CD8-positive, alpha-beta memory T cell (primary cell): ENCODE data around the gene SLC29A3. TPM values are rescaled to one million over a fixed set of nuclear protein-coding genes. Genes with fewer than 3 reads are reported as not detected.

ENCODE experiments used
- CTCF ChIA-PET: fragments of 350-600 bp; sonication (Branson Sonifier 250); formaldehyde crosslinking; loops from one replicate; lab custom pipeline; 2021; ENCODE audit warnings: antibody characterized with exemption; lab: Charles Lee
- POLR2A ChIA-PET: fragments of 350-600 bp; sonication (Branson Sonifier 250); formaldehyde crosslinking; loops from one replicate; lab custom pipeline; 2021; ENCODE audit warnings: antibody characterized with exemption; lab: Charles Lee
- DNase-seq, 5 donors: peaks; one replicate each; pipeline versions ENCODE4 v3.0.0 to v3.0.0-alpha.2; 2020 to 2022; ENCODE audit warnings: mixed read lengths in 1 of 5
- H3K27ac ChIP-seq: one replicate; pipeline ENCODE4 v1.7.0; 2013; ENCODE audit warnings: low read depth, mild to moderate bottlenecking, low read length, moderate library complexity
- H3K27me3 ChIP-seq: 2 replicates; pipeline ENCODE4 v1.7.0; 2013; ENCODE audit warnings: low read length, mild to moderate bottlenecking; ENCODE audit not compliant: insufficient read depth, poor library complexity, severe bottlenecking
- H3K36me3 ChIP-seq: 2 replicates; pipeline ENCODE4 v1.7.0; 2013; ENCODE audit warnings: mild to moderate bottlenecking, low read length, moderate library complexity; ENCODE audit not compliant: insufficient read depth
- H3K4me1 ChIP-seq: 2 replicates; pipeline ENCODE4 v1.7.0; 2013; ENCODE audit warnings: mild to moderate bottlenecking, low read length, moderate library complexity; ENCODE audit not compliant: insufficient read depth
- H3K4me3 ChIP-seq: 2 replicates; pipeline ENCODE4 v1.7.0; 2013; ENCODE audit warnings: mild to moderate bottlenecking, low read length
- H3K9me3 ChIP-seq: 2 replicates; pipeline ENCODE4 v1.7.0; 2013; ENCODE audit warnings: mild to moderate bottlenecking, low read length
- H3K27ac Mint-ChIP-seq, 8 donors: one replicate each; pipeline ENCODE4 v1.8.0; 2020 to 2021; ENCODE audit warnings: mixed read lengths in 8 of 8, mild to moderate bottlenecking in 6 of 8, inconsistent platforms in 3 of 8, moderate library complexity in 3 of 8
- H3K27me3 Mint-ChIP-seq, 2 donors: one replicate each; pipeline ENCODE4 v1.8.0; 2020 to 2021; ENCODE audit warnings: mixed read lengths in 2 of 2, mild to moderate bottlenecking in 1 of 2, moderate library complexity in 1 of 2
- H3K36me3 Mint-ChIP-seq, 3 donors: one replicate each; pipeline ENCODE4 v1.8.0; 2020 to 2021; ENCODE audit warnings: mixed read lengths in 3 of 3, inconsistent platforms in 1 of 3, mild to moderate bottlenecking in 1 of 3
- H3K4me1 Mint-ChIP-seq, 3 donors: one replicate each; pipeline ENCODE4 v1.8.0; 2020 to 2021; ENCODE audit warnings: mixed read lengths in 3 of 3, inconsistent platforms in 1 of 3, mild to moderate bottlenecking in 1 of 3
- H3K4me3 Mint-ChIP-seq, 7 donors: one replicate each; pipeline ENCODE4 v1.8.0; 2020 to 2021; ENCODE audit warnings: mixed read lengths in 7 of 7, mild to moderate bottlenecking in 6 of 7, moderate library complexity in 4 of 7, inconsistent platforms in 2 of 7
- H3K9me3 Mint-ChIP-seq, 5 donors: one replicate each; pipeline ENCODE4 v1.8.0; 2020 to 2022; ENCODE audit warnings: mixed read lengths in 5 of 5, mild to moderate bottlenecking in 3 of 5, moderate library complexity in 2 of 5, inconsistent platforms in 1 of 5
- polyA plus RNA-seq: library from polyadenylated mRNA; unstranded; fragments of 300-500 nt; fragmentation: Illumina TruSeq; gene quantifications from one replicate; pipeline ENCODE4 v1.2.3, GENCODE V29; 2021
- total RNA-seq, 2 experiments: library from RNA; stranded (reverse); gene quantifications; one replicate each; pipeline ENCODE4 v1.2.3, GENCODE V29; 2021

The SLC29A3 gene
- total and polyA plus RNA-seq, 3 experiments from 2014 or later: 6.0 to 11.0 (median 8.2) TPM

DNA sequence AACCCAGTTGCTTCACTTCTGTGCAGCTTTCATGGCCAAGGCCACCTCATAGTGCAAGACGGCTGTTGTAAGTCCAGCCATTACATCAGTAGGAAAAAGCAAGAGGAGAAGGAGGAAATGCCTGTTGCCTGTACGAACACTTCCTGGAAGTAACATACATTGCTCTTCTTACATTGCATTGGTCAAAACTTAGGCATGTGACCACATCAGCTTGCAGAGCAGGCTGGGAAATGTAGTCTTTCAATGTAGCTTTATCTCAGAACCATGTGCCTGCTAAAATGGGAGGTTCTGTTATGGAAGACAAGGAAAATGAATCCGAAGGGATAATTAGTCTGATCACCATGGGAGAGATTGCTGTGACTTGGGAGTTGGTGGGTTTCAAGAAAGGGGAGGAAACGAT is 4.3 kb downstream of the SLC29A3 start:
- Mint-ChIP-seq H3K9me3 (no peaks in the 10 kb centered on the region), H3K4me1 (peaks cover 43 to 59% (median 43%) of the 10 kb centered on the region in 3 donors), H3K36me3 (peaks cover 7 to 50% (median 16%) of the 10 kb centered on the region in 3 donors), H3K27ac (peak overlapping the region in 3 of 8 donors; percentile 8 to 59 (median 19)), H3K4me3 (peak overlapping the region in 1 of 7 donors; percentile 23), H3K27me3 (no peaks in the 10 kb centered on the region)
- H3K27me3 ChIP-seq: no peaks in the 10 kb centered on the region
- H3K4me3 ChIP-seq: no peak overlapping the region
- peaks cover 3% of the 10 kb centered on the region for H3K36me3 ChIP-seq
- ChIA-PET POLR2A (no interaction called here), CTCF (interaction anchor here (1.5 kb wide), 1 partner anchor 10 kb away, joined by 4 read pairs; no protein-coding TSS in a partner anchor)
- H3K9me3 ChIP-seq: no peaks in the 10 kb centered on the region
- H3K4me1 ChIP-seq: peaks cover 18% of the 10 kb centered on the region
- no peak overlapping the region for H3K27ac ChIP-seq
- DNase-seq: peak in 1 of 5 donors; percentile 18

DNA sequence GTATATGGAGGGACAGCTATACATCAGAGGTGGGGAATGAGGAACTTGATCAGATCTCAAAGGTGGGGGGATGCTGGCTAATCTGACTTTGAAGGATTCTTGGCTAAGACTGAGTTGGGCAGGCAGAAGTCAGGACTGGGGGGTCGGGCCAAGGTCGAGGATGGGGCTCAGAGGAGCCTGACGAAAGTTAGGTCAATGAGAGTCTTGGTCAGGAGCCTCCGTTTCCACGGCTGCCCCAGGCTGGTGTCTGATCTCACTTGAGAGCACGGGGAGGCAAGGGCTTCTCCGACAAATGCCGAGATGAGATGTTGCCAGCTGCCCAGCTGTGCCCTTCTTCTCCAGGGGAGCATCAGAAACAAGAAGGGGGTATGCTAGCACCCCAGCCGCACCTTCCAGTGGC is 5.7 kb downstream of the SLC29A3 start:
- H3K4me3 Mint-ChIP-seq: no peak overlapping the region
- no peaks in the 10 kb centered on the region for H3K9me3 Mint-ChIP-seq
- POLR2A ChIA-PET: no interaction called here

DNA sequence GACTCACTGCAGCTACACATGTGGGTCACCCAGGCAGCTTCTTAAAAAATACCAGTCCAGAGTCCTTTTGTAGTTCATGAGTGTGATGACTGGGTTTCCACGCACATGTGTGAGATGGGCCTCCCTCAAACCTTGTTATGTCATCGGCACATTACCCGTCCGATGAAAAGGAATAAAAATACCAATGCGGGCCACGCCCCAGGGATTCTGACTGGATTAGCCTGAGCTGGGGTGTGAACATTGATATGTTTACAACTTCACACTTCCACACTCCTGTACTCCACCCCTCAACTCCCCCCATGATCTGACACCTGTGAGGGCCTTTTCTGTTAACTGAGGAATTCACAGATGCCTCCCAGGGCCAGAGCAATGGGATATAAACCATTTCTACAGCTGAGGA is 6.2 kb downstream of the SLC29A3 start:
- Mint-ChIP-seq H3K36me3 (peaks cover 7 to 55% (median 18%) of the 10 kb centered on the region in 3 donors), H3K27me3 (no peaks in the 10 kb centered on the region), H3K9me3 (no peaks in the 10 kb centered on the region), H3K4me1 (peaks cover 31 to 45% (median 32%) of the 10 kb centered on the region in 3 donors), H3K27ac (no peak overlapping the region), H3K4me3 (no peak overlapping the region)
- Histone ChIP-seq H3K27me3 (no peaks in the 10 kb centered on the region), H3K9me3 (no peaks in the 10 kb centered on the region), H3K4me3 (no peak overlapping the region), H3K27ac (no peak overlapping the region), H3K4me1 (peaks cover 7% of the 10 kb centered on the region), H3K36me3 (peaks cover 3% of the 10 kb centered on the region)
- POLR2A ChIA-PET: no interaction called here
- no peak for DNase-seq
- CTCF ChIA-PET: interaction anchor here (2.4 kb wide), 1 partner anchor 10 kb away, joined by 8 read pairs; no protein-coding TSS in a partner anchor

More for the DNA sequence above, 5.7 kb downstream of the SLC29A3 start:
- H3K9me3 ChIP-seq: no peaks in the 10 kb centered on the region
- H3K27me3 ChIP-seq: no peaks in the 10 kb centered on the region
- peaks cover 12% of the 10 kb centered on the region for H3K4me1 ChIP-seq
- no peak overlapping the region for H3K4me3 ChIP-seq
- CTCF ChIA-PET: interaction anchor here (2.4 kb wide), 1 partner anchor 10 kb away, joined by 8 read pairs; no protein-coding TSS in a partner anchor
- Mint-ChIP-seq H3K36me3 (peaks cover 7 to 55% (median 18%) of the 10 kb centered on the region in 3 donors), H3K4me1 (peaks cover 35 to 50% (median 35%) of the 10 kb centered on the region in 3 donors), H3K27me3 (no peaks in the 10 kb centered on the region), H3K27ac (no peak overlapping the region)
- no peak for DNase-seq
- no peak overlapping the region for H3K27ac ChIP-seq
- peaks cover 3% of the 10 kb centered on the region for H3K36me3 ChIP-seq

DNA sequence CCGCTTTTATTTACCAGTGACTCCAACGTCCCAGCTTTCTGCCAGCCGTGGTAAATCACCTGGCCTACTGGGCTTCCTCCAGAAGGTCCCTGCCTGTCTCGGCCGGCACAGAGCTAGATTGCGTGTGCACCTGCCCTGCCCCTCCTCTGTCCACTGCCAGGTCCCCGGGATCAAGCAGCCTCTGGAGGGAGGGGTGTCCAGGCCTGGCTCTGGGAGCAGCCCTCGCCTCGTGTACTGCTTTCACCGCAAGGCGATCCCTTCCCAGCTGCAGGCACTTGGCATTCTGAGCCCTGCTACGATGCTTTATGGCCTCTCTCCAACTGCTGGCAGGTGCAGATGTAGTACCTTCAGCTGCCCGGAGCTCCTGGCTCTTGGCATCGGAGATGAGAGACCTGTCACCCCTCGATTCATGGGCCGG is 7.4 kb downstream of the SLC29A3 start:
- CTCF ChIA-PET: no interaction called here

DNA sequence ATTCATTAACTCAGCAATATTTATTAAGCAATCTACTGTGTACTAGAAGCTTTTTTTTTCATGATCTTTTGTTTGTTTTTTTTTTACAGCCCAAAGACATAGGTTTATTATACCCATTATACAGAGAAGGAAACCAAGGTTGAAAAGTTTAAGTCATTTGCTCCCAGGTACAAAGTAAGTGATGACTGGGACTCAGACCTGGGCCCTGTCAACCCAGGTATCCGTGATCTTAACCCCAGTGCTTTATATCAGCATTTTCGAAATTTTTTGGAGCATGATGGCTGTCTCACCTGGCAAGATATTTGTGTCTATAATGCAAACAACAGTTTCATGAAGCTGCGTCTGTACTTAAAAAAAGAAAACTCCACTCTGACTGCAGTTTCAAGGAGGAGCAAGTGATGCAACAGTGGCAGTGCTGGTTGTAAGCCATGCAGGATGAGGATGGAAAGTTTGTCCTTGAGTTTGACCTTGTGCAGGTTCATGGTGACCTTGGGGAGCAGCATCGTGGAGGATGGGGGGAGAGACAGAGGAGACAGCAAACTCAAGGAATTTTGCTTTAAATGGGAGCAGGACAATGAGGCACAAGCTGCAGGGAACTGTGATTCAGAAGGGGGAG is 11.8 kb downstream of the SLC29A3 start:
- ChIA-PET POLR2A (no interaction called here), CTCF (interaction anchor here (1.4 kb wide), 1 partner anchor 11 kb away, joined by 6 read pairs; the partner anchor contains the start of gene SLC29A3)
- no peaks in the 10 kb centered on the region for H3K27me3 ChIP-seq
- Mint-ChIP-seq H3K27ac (peak overlapping the region in 1 of 8 donors; percentile 45), H3K4me3 (no peak overlapping the region), H3K27me3 (no peaks in the 10 kb centered on the region), H3K36me3 (peaks cover 0 to 57% (median 17%) of the 10 kb centered on the region in 3 donors), H3K4me1 (peaks cover 4 to 8% (median 6%) of the 10 kb centered on the region in 3 donors), H3K9me3 (no peaks in the 10 kb centered on the region)
- no peaks in the 10 kb centered on the region for H3K9me3 ChIP-seq
- H3K36me3 ChIP-seq: no peaks in the 10 kb centered on the region
- no peak for DNase-seq
- no peak overlapping the region for H3K4me3 ChIP-seq
- no peak overlapping the region for H3K27ac ChIP-seq
- no peaks in the 10 kb centered on the region for H3K4me1 ChIP-seq

More for the DNA sequence above, 7.4 kb downstream of the SLC29A3 start:
- H3K27ac ChIP-seq: no peak overlapping the region
- Mint-ChIP-seq H3K27me3 (no peaks in the 10 kb centered on the region), H3K27ac (no peak overlapping the region), H3K4me1 (peaks cover 25 to 37% (median 29%) of the 10 kb centered on the region in 3 donors), H3K4me3 (no peak overlapping the region), H3K9me3 (no peaks in the 10 kb centered on the region), H3K36me3 (peaks cover 7 to 63% (median 23%) of the 10 kb centered on the region in 3 donors)
- no peaks in the 10 kb centered on the region for H3K4me1 ChIP-seq
- no peak for DNase-seq
- H3K36me3 ChIP-seq: peaks cover 3% of the 10 kb centered on the region
- no peaks in the 10 kb centered on the region for H3K27me3 ChIP-seq
- POLR2A ChIA-PET: no interaction called here
- no peak overlapping the region for H3K4me3 ChIP-seq
- H3K9me3 ChIP-seq: no peaks in the 10 kb centered on the region

DNA sequence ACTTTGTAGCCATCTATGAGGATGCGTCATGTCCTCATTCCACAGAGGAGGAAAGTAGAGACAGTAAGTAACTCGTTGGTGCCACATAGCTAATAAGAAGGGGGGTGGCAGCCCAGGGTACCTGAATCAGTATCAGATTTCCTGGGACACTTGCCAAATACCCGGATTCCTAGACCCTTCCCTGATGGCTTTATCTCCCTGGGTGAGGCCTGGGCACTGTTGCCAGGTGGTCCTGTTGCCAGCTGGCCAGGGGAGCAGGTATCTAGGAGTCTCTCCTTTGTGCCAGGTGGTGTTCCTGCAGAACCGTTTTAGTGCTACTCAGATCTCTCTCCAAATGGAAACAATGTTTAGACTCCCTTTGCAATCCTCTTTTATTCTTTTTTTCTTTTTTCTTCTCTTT is 12.7 kb downstream of the SLC29A3 start:
- Histone ChIP-seq H3K36me3 (no peaks in the 10 kb centered on the region), H3K27ac (no peak overlapping the region), H3K4me3 (no peak overlapping the region), H3K4me1 (no peaks in the 10 kb centered on the region), H3K9me3 (no peaks in the 10 kb centered on the region), H3K27me3 (no peaks in the 10 kb centered on the region)
- Mint-ChIP-seq H3K4me3 (no peak overlapping the region), H3K27me3 (no peaks in the 10 kb centered on the region), H3K4me1 (peaks cover 6 to 8% (median 7%) of the 10 kb centered on the region in 3 donors), H3K9me3 (no peaks in the 10 kb centered on the region), H3K27ac (no peak overlapping the region), H3K36me3 (peaks cover 0 to 57% (median 19%) of the 10 kb centered on the region in 3 donors)
- ChIA-PET CTCF (interaction anchor here (1.4 kb wide), 1 partner anchor 12 kb away, joined by 6 read pairs; the partner anchor contains the start of gene SLC29A3), POLR2A (no interaction called here)
- no peak for DNase-seq

DNA sequence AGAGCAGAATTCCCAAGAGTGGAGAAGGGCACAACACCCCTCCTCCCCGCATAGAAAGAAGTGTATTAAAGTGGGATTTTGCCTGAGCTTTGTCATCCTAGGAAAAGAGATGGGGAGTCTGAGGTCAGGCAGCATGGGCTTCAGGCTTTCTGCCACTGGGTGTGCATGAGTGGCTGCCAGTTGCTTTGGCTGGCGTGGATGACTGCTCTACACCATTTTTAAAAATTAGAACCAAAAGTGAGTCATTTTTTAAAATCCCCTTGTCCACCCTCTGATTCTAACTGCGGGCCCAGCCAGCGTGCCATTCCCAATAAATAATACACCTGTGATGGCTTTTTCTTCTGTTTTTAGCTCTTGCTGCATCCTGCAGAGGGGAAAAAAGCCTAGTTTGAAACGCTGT is 13.4 kb downstream of the SLC29A3 start:
- Mint-ChIP-seq H3K27ac (no peak overlapping the region), H3K27me3 (no peaks in the 10 kb centered on the region), H3K36me3 (peaks cover 0 to 53% (median 15%) of the 10 kb centered on the region in 3 donors), H3K9me3 (no peaks in the 10 kb centered on the region), H3K4me3 (no peak overlapping the region), H3K4me1 (peaks cover 0 to 7% (median 4%) of the 10 kb centered on the region in 3 donors)
- Histone ChIP-seq H3K4me3 (no peak overlapping the region), H3K9me3 (no peaks in the 10 kb centered on the region), H3K27me3 (no peaks in the 10 kb centered on the region), H3K27ac (no peak overlapping the region), H3K36me3 (no peaks in the 10 kb centered on the region), H3K4me1 (no peaks in the 10 kb centered on the region)
- ChIA-PET CTCF (no interaction called here), POLR2A (no interaction called here)
- no peak for DNase-seq
